IPS DF 4.7 (cell line): ENCODE data around the gene NCAPG2.

ENCODE experiments used
- DNase-seq: peaks from one replicate; pipeline ENCODE4 v3.0.0-alpha.2; 2013; ENCODE audit warnings: low spot score; ENCODE audit errors: extremely low read depth

Gene NCAPG2

DNA sequence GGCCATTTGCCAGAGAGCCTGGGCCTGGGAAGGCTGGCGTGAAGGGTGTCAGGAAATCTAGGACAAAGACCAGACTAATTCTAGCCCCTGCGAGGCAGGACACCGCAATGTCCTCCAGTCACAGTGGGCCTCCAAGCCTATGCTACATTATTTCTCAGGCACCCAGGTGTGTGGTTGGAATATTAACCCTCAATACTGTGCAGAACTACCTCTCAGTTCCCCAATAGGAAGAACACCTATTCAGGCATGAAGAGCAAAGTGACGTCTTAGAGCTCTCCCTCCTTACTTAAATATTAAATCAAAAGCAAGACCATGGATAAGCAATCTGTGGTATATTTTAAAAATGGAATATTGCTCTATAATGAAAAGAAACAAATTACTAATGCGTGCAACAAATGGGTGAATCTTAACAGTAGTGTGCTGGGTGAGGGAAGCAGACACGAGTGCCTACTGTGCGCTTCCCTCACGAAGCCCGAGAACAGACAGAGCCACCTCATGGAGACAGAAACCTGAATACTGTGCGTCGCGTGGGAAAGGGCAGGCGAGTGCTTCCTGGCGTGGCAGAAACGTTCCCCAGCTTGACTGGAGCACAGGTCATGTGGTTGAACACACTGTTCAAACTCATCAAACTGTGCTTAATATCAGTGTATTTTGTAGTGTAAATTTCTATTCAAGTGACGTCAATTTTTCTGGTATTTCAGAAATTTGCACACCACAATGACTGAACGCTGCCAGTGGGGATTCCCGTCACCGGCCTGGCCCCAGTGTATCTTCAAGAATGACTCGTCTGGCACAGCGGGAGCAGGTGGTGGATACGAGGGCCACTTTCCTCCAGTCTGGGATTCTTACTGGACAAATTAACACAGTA is 101.5 kb downstream of the NCAPG2 start:
- no peak for DNase-seq

DNA sequence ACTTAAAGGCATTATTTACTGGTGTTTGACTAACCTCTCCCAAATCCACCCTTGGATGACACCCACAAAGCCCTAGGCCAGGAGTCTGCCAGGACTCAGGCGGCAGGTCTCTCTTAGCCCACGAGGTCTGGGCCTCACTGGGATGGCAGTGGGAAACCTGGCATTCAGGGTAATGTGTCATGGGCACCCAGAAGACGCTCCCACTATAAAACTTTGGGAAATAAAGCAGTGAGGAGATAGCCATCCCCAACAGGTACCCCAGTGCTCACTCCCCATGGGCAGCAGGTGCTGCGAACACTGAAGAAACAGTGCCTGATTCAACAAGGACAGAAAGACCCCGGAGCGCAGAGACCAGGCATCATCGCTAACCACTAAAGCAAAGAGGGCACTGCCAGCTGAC is 102.6 kb downstream of the NCAPG2 start:
- no peak for DNase-seq

DNA sequence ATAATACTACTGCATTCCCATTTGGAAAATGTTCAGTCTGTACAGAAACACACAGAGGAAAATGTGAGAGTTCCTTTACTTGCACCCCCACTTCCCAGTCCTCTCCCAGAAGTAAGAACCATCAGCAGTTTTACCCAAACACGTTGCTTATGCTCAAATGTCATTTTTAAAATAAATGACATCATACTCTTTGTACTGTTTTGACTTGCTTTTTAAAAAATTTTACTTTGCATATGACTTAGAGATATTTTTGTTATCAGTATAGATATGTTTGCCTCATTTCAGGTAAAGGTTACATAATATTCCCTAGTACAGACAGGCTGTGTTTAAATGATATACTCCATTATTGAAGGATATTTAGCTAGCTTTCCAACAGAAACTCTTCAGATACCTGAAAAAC is 103.5 kb downstream of the NCAPG2 start:
- DNase-seq: no peak

DNA sequence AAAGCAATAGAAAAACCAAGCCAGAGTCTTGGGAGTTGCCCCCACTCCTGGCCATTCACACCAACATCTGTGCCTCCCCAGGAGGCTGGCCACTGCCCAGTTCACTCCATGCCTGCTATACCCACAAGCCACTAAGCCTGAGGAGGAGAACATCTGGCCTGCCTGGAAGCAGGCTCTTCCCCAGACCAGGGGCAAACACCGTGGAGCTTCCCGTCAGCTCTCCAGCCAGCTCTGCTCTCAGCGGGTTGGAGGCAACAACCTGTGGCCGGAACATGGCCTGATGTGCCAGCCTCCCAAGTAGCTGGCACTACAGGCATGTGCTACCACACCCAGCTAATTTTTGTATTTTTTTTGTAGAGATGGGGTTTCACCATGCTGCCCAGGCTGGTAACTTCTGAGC is 107.9 kb downstream of the NCAPG2 start:
- DNase-seq: no peak

DNA sequence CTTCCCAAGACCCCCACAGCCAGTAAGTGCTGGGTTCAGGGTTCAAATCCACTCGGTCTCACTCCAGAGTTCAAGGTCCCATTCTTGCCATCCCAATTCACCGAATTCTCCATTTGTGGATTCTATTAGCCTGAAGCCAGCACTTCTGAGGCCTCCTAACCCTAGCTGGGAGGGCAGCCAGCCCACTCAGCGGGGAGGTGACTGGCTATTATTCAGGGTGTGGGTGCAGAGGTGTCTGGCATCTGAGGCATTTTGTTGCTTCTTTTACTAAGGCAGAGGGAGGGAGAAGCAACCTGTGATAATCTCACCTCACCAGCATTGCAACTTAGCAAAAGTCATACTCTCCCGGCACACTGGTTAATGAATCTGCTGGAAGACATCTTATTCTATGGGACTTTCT is 108.3 kb downstream of the NCAPG2 start:
- DNase-seq: no peak

DNA sequence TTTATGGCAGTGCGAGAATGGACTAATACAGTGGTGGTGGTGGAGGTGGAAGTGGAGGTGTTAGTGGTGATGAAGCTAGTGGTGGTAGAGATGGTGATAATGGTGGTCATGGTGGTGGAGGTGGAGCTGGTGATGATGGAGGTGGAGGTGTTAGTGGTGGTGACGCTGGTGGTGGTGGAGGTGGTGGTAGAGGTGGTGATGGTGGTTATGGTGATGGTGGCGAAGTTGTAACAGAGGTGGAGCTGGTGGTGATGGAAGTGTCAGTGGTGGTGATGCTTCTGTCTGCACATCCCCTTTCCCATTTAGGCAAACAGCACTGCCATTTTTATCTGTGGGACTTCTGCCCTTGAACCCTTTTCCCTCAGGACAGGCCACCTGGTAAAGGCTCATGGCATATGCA is 109.5 kb downstream of the NCAPG2 start:
- no peak for DNase-seq

DNA sequence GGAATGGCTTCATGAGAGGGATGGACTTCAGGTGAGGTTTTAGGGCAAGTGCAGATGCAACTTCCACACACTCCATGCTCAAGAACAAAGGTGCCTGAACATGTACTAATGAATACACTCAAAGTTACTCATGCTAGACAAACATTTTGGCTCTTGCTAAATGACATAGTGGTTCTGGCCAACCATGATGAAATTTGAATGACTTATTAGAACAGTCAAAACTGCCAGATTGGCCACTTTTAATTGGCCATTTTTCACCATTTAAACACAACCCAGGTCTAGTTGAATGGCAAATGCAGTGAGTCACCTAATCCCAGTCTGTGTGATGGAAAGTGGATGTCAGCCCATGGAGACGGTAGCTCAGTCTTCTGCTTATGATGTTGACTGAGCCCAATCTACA is 112.1 kb downstream of the NCAPG2 start:
- DNase-seq: no peak

DNA sequence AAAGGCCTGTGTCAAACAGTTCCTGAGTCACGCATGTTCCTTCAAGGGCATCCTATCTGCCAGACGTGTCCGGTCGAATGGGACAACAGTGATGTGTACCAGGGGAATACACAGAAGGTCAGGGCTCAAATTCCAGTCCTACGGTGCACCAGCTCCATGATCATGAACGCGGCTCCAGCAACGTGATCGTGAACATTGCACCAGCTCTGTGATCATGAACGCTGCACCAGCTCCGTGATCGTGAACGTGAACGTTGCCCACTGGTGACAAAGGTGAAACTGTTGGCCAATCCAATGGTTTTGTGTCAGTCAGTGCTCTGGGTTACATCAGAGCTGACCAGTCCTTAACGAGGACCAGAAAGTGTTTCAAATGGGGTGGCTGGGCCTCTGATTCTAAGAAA is 112.7 kb downstream of the NCAPG2 start:
- DNase-seq: no peak

DNA sequence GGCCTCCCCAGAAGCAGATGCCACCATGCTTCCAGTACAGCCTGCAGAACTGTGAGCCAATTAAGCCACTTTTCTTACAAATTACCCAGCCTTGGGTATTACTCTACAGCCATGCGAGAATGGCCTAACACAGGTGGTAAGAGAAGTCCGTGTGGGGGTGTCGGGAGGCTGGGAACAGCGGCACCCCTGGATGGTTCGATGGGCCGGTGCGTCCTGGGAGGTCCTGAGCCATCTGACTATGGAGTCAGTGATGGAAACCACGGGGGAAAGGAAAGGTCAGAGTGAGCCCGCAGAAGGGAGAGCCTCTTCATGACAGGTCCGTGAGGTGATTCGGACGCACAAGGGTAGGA is 114.4 kb downstream of the NCAPG2 start:
- DNase-seq: no peak

DNA sequence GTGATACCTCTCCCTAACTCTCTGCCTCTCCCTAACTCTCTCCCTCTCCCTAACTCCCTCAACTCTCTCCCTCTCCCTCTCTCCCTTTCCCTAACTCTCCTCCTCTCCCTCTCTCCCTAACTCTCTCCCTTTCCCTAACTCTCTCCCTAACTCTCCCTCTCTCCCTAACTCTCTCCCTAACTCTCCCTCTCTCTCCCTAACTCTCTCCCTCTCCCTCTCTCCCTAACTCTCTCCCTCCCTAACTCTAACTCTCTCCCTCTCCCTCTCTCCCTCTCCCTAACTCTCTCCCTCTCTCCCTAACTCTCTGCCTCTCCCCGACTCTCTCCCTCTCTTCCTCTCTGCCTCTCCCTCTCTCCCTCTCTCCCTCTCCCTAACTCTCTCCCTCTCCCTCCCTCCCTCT is 115.0 kb downstream of the NCAPG2 start:
- DNase-seq: no peak

DNA sequence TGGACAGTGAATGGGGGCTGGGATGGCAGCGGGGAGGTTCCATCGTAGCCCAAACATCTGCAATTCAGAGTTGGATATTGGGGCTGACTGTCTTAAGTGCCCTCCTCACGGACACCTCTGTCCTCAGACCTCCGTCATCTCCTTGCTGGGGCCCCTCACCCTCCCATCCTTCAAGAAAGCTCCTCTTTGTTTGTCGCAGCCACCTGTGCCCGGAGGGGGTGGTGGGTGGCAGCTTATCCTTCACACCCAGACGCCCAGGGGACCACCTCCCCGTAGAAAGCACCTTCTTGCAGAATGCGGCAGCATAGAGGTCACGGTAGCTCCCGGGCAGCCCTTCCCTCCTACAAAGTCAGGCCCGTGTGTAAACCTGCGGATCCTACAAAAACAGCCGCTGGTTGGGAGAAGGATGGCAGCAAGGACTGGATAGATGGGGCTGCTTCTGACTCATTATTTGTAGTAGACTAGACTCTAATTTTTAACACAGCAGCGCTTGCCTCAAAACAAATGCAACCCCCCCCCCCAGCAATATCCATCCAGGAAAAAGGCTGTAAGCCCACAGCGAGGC is 115.6 kb downstream of the NCAPG2 start:
- DNase-seq: no peak

DNA sequence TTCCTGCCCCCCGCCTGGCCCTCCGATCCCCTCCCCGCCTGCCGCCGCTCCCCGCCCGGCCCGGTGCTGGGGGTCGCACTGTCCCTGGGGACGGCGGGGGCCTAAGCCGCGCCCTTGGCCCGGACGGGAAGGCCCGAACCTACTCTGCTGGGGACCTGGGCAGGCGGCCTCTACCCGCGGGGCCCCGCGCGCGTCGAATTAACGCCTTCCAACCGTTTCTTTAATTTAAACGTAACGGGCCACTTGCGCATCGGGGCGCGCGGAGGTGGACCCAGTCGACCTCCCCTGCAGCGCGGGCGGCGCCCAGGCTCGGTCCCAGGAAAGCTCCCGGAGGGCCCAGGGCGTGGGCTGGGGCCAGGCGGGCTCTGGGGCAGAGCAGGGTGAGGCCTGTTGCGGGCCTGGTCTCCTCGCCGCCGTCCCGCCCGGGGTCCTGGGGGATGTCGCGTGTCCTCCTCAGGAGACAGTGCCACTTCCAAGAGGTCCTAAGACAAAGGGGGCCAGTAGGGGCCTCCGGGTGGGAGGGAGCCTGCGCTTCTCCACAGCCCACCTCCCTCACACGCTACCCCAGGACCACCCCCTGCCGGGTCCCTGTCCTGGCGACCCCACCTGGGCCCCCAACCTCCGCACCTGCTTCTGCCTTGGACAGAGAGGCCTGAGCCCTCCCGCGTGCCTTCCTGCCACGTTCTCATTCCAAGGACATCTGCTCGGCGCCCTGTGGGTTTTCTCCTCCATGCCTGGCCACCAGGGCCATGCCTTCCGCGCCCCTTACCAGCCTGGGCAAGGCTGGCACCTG is 116.3 kb downstream of the NCAPG2 start:
- DNase-seq: no peak

DNA sequence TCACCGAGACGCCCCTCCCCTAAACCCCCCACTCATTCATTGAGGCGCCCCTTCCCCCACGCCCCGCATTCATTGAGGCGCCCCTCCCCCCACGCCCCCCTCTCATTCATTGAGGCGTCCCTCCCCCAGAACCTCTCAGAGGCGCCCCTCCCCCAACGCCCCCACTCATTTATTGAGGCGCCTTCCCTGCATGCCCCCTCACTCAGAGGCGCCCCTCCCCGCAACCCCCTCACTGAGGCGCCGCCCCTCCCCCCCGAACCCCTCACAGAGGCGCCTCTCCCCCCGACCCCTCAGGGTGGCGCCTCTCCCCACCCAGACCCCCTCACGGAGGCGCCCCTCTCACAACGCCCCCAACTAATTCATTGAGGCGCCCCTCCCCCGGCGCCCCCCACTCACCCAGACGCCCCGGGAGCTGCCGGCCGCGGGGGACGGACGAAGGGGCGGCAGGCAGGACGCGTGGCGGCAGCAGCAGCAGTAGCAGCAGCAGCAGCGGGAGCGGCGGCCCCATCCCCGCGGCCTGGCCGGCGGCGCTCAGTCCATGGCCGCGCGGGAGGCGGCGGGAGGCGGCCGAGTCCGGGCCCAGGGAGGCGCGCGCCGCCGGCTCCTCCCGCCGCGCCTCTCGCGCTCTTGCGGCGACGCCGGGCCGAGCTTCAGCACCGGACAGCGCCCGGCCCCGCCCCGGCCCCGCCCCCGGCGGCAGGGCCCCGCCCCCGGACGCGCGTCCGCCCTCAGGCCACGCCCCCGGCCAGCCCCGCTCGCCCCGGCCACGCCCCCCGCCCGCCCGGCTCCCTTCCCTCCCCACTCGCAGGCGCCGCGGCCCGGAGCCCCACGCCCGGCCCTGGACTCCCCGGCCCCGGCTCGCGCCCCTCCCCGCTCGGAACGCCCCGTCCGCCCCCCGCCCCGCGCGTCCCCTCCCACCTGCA is 117.2 kb downstream of the NCAPG2 start, which contains the start of gene PTPRN2:
Gene PTPRN2 (minus strand): TSS at position 662 of the 923 bp plus-strand sequence.
- DNase-seq: no peak

DNA sequence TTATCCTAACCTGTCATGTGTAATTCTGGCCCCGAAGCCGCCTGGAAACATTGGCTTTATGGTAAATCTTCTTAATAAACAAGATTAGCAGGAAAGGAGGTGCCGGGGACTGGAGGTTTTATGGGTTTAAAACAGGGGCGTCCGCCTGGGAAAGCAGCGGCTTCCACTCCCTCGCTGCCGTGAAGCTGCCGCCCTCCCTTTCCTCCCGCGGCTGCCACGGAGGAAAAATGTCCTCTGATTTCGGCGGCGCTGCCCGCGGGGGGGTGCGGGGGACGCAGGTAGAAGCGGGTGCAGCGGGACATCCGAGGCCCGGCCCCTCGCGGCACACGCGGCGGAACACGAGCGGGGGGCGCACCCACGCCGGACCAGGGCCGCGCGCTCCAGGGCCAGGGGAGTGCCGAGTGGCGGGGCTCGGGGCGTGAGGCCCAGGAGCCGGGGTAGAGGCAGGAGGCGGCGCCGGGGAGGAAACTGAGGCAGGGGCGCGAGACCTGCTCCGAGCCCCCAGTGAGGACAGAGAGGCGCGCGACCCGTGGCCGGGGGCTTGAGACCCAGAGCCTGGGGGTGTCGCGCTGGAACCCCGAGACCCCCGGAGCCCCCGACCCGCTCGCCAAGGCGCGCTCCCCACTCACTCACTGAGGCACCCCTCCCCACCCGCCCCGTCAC is 118.0 kb downstream of the NCAPG2 start:
- no peak for DNase-seq

DNA sequence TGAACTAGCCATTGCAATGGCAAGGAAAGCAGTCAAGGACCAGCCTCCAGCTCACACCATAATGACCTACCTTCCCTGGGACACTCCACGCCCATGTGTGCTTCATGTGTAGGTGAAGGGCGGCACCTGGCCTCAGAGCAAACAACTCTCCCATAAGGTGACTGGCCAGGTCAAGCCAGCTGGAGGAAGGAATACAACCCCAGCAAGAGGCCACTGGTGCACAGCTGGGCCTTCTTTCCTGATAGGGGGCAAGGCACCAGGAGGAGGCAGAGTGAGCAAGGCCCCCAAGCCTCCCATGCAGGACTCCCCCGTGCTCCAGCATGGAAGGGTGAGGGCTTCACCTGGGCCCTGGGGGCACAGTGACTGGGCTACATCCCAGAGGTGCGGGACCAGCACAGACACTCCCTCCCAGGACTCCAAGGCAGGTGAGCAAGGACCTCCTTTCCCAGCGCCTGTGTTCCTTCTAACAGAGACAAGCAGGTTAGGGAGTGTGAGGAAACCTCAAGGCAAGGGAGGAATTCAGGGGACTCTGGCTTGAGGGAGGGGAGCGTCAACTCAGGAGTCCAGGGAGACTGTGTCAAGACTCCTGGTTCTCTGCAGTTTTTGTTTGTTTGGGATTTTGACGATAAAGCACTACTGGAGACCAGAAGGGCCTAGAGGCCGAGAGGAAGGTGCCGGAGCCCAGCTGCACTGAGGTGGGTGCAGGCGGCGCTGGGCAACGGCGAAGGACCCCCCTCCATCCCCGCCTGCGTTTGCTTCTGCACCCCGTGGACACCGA is 118.7 kb downstream of the NCAPG2 start:
- DNase-seq: no peak

DNA sequence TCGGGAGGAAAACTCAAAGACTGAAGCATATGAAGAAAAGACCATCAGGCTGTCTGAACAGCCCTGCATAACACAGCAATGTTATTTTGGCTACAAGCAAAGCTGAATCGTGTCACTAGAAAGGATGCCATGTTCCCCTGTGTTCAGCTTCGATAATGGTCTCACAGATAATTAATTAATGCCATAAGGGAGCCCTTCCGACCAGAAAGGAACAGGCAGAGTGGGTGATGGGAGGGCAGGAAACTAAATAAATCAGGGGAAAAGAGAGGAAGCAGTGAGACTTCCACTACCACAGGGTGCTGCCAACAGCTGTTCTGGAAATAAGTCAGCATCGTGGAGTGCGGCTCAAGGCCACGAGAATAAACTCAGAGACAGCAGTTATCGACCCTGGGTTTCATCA is 120.2 kb downstream of the NCAPG2 start:
- no peak for DNase-seq

DNA sequence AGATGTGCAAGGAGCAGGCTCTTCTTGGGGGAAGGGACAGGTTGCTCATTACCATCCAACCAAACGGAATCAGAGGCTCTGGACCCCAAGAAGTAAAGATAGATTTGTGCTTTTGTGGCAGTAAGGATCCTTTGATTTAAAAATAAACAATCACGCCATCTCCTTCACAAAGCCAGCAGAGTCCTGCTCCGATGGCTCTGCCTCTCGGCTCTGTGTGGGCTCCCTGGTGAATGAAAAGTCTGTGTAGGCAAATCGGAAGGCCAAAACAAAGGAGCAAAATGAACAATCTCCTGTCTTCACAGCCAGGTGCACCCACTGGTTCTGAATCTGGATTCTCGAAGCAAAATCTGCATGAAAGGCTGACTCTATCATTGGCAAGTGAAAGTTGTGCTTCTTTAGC is 120.8 kb downstream of the NCAPG2 start:
- no peak for DNase-seq

DNA sequence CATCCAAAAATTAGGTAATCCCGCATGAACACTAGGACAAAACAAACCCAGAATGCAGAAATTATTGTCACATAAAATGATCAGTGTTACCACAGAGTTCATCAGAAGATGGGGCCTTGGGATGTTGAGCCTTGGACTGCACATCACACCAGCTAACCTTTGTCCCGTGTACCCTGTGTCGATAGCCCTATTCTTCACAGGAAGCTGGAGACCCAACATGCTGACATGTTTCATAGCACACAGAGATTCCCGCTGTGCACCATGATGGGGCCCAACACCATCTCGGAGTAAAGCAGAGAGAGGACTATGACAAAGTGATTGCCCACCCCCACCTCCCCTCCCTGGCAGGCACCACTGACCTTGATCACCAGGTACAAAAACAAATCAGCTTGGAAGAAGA is 121.5 kb downstream of the NCAPG2 start:
- no peak for DNase-seq

DNA sequence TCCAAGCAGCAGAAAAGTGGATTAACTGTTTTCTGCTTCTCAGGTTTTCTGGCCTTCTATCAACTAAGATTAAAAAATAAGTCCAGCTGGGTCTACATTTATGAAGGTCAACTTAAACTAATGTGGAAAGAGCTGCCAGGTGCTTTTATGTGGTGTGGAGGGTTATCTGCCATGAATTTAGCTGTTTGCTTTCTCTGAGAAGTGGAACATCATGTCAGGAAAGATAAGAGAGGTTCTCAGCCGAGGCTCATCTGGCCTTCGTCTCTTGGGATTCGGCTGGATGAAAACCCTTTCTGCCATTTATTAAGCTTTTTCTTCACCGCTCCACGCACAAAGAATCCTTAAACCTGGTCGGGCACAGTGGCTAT is 122.5 kb downstream of the NCAPG2 start:
- no peak for DNase-seq

DNA sequence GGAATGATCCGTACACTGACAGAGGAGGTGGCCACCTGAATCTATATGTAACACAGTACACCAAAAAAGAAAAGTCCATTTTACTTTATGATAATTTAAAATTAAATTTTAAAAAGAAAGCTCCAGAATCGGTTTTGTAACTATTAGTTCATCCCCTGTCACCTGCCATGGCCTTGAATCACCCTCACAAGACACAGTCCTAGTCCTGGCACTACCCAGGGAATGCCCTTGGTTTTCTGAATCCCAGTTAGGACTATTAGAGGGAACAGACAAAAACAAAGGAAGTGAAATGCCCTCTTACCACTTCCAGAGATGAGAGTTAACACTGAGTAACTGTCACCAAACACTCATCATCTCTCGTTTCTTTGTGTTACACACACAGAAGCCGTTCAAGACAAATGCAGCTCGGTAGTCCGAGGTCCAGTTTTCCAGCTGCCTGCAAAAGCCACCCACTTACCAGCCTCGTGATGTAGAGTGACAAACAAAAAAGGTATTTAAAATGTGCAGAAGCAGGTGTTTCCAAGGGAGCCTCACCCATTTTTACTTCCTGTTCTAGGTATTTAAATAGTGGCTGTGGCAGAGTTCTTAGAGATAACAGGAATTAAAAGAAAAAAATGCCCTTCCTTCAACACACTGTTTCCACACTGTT is 123.0 kb downstream of the NCAPG2 start:
- no peak for DNase-seq
